ENCODE measurements around the gene TAS2R50. TPM values are rescaled to one million over a fixed set of nuclear protein-coding genes. Genes with fewer than 3 reads are reported as not detected.

TAS2R50 gene
- total RNA-seq, 2 donors from 2014 or later, result 0.84 to 1.7 TPM

Other genes with a start within 250 kb of the TAS2R50 start
- gene TAS2R7, start 184.3 kb downstream of the TAS2R50 start, total RNA-seq, result not detected
- gene TAS2R8, start 179.6 kb downstream of the TAS2R50 start, total RNA-seq, result not detected
- gene TAS2R9, start 176.7 kb downstream of the TAS2R50 start, total RNA-seq, result not detected
- under 1 TPM; 0.48 to 0.69 TPM for gene TAS2R10, start 160.6 kb downstream of the TAS2R50 start, total RNA-seq
- 1 to 10 TPM; 2.4 to 3.6 TPM for gene PRR4, start 137.4 kb downstream of the TAS2R50 start, total RNA-seq
- gene PRH1, start 102.7 kb downstream of the TAS2R50 start, total RNA-seq, result 10 to 100 TPM; 18.8 to 24.3 TPM
- 1 to 10 TPM; 1.2 to 2.1 TPM for gene TAS2R13, start 77.3 kb downstream of the TAS2R50 start, total RNA-seq
- not detected for gene PRH2, start 57.7 kb downstream of the TAS2R50 start, total RNA-seq
- gene TAS2R14, start 47.6 kb downstream of the TAS2R50 start, total RNA-seq, result 1 to 10 TPM; 2.4 to 3.7 TPM
- gene TAS2R20, start 11.4 kb upstream of the TAS2R50 start, total RNA-seq, result 1 to 10 TPM; 1.9 to 4.4 TPM
- 1 to 10 TPM; 3.9 to 6.5 TPM for gene TAS2R19, start 35.7 kb upstream of the TAS2R50 start, total RNA-seq
- gene TAS2R31, start 44.5 kb upstream of the TAS2R50 start, total RNA-seq, result 1 to 10 TPM; 2.1 to 8.0 TPM
- gene TAS2R46, start 75.4 kb upstream of the TAS2R50 start, total RNA-seq, result 1 to 10 TPM; 1.8 to 3.1 TPM
- gene TAS2R43, start 105.4 kb upstream of the TAS2R50 start, total RNA-seq, result 1 to 10 TPM; 1.9 TPM
- gene TAS2R30, start 147.7 kb upstream of the TAS2R50 start, total RNA-seq, result 1 to 10 TPM; 4.0 to 6.0 TPM
- gene SMIM10L1, start 184.3 kb upstream of the TAS2R50 start, total RNA-seq, result 1 to 10 TPM; 8.2 to 9.7 TPM
- not detected for gene TAS2R42, start 200.0 kb upstream of the TAS2R50 start, total RNA-seq